Omental fat pad (tissue), 4 donors: ENCODE data around the gene PTCH2. TPM values are rescaled to one million over a fixed set of nuclear protein-coding genes. Genes with fewer than 3 reads are reported as not detected.

Experiments
- ATAC-seq: fragments of 150-250 bp; one replicate; pipeline ENCODE4 v1.9.1; 2016; ENCODE audit warnings: mild to moderate bottlenecking, moderate library complexity; ENCODE audit not compliant: low FRiP score
- DNase-seq: peaks from one replicate; pipeline ENCODE4 v3.0.0-alpha.2; 2019; ENCODE audit warnings: low spot score
- total RNA-seq, 4 donors: library from RNA; depleted of rRNA; stranded (reverse); fragments of >200 nt; gene quantifications; one replicate each; pipeline ENCODE4 v1.1.0, GENCODE V29; 2016
- TF ChIP-seq, protein P1 (sequence below), 3 donors: fragments of 450-650 bp; IDR thresholded peaks; one replicate each; pipeline ENCODE4 v1.5.1; 2016 to 2017; ENCODE audit warnings: antibody characterized with exemption in 3 of 3, mild to moderate bottlenecking in 3 of 3, moderate library complexity in 2 of 3

Gene PTCH2
- total RNA-seq, 4 donors from 2014 or later: 0.09 to 0.63 (median 0.43) TPM

DNA sequence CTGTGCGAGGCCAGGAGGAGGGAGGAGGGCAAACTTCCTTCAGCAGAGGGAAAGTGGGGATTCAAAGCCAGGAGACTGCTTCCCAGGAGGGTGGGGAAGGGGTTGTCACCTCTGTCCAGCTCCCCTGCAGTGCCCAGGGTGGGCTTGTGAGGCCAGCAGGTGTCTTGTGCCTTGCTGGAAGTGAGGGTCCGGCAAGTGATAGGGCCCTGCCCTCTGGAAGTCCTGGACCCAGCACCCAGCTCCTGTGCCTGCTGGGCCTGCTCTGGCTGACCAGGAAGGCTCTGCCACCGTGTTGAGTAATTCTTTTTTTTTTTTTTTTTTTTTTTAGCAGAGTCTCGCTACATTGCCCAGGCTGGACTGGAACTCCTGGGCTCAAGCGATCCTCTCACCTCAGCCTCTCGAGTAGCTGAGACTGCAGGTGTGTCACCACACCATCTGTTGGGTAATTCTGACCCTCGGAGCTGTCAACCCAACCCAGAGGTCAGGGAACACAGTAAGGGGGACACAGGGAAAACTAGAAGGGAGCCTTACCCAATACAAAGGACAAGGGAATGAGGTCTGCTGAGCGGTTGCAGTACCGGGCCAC, 56.1 kb downstream of the PTCH2 start:
- TF ChIP-seq, protein P1, sequence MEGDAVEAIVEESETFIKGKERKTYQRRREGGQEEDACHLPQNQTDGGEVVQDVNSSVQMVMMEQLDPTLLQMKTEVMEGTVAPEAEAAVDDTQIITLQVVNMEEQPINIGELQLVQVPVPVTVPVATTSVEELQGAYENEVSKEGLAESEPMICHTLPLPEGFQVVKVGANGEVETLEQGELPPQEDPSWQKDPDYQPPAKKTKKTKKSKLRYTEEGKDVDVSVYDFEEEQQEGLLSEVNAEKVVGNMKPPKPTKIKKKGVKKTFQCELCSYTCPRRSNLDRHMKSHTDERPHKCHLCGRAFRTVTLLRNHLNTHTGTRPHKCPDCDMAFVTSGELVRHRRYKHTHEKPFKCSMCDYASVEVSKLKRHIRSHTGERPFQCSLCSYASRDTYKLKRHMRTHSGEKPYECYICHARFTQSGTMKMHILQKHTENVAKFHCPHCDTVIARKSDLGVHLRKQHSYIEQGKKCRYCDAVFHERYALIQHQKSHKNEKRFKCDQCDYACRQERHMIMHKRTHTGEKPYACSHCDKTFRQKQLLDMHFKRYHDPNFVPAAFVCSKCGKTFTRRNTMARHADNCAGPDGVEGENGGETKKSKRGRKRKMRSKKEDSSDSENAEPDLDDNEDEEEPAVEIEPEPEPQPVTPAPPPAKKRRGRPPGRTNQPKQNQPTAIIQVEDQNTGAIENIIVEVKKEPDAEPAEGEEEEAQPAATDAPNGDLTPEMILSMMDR (IDR thresholded peaks at IDR 0.05): no peak
- DNase-seq (no peak), ATAC-seq (no peak)

DNA sequence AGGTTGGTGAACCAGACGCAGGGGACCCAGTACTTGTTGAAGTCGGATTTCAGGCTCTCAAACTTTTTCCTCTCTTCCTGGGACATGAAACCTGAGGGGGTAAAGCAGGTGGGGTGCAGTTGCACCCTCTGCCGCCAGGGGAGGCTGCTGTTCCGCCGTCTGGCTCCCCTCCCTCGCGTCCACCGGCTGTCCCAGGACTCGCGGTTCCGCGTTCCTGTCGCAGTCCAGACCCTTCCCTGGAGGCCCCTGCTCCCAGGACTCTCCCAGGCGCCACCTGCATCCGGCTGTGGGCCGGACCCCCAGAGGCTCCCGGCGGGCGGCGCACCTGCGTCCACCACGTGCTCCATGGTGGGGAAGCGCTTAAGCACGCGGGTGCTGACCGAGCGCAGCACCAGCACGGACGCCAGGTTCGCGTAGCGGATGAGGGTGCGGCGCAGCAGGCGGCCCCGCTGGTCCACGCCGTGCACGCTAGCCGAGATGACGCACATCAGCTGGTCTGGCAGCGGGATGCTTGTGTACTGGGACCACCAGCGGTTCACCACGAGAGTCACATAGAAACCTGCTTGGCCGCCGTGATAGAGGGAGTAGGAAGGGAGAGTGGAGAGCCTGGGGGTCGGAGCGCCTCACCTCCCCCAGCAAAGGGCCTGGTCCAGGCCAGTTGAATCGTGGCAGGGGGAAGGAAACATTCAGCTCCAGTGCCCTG, 56.8 kb downstream of the PTCH2 start:
- TF ChIP-seq, protein P1 (IDR thresholded peaks at IDR 0.05): peak in 2 of 3 donors; percentile 98 to 100
- ATAC-seq (peak; percentile 79), DNase-seq (no peak)

DNA sequence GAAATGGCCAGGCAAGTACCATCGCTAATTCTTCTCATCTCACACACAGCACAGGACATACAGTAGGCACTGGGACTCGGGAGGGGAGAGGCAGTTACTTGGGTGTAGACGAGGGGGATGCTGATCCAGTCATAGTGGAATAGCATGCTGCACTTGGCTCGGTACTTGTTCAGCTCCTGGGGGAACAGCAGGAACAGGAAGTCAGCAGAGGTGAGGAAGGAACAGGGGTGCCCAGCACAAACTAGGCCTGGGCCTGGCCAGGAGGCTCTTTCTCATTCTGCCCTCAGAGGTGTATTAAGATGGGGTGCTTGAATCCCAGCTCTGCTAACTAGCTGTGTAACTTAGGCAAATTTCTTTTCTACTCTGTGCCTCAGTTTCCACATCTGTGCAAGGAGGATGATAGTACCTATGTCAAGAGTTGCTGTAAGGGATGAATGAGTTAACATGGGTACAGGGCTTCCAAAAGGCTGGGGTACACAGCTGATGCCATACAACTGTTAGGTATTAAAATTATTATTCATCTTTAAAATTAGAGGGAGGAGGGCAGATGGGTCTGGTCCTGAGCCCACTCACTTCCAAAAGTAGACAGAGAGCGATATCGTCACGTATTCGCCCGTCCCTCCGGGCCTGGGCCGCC, 57.4 kb downstream of the PTCH2 start:
- no peak for DNase-seq
- TF ChIP-seq, protein P1 (IDR thresholded peaks at IDR 0.05): no peak
- no peak for ATAC-seq

DNA sequence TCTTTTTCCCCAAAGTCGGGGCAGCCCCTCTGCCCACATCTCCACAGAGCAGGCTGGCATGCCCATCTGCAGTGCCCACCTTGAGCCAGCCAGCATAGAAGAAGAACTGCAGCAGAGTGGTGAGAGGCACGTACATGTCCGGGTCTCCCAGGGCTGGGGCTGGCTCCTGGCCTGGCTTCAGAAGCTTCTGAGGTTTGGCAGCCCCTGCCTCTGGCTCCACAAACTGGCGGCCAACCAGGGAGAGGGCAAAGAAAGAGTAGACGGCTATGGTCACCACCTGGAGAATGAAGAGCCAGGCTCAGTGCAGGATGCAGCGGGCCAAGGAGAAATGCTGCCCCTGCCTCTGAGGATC, 58.0 kb downstream of the PTCH2 start:
- TF ChIP-seq, protein P1 (IDR thresholded peaks at IDR 0.05): no peak
- DNase-seq (no peak), ATAC-seq (no peak)

DNA sequence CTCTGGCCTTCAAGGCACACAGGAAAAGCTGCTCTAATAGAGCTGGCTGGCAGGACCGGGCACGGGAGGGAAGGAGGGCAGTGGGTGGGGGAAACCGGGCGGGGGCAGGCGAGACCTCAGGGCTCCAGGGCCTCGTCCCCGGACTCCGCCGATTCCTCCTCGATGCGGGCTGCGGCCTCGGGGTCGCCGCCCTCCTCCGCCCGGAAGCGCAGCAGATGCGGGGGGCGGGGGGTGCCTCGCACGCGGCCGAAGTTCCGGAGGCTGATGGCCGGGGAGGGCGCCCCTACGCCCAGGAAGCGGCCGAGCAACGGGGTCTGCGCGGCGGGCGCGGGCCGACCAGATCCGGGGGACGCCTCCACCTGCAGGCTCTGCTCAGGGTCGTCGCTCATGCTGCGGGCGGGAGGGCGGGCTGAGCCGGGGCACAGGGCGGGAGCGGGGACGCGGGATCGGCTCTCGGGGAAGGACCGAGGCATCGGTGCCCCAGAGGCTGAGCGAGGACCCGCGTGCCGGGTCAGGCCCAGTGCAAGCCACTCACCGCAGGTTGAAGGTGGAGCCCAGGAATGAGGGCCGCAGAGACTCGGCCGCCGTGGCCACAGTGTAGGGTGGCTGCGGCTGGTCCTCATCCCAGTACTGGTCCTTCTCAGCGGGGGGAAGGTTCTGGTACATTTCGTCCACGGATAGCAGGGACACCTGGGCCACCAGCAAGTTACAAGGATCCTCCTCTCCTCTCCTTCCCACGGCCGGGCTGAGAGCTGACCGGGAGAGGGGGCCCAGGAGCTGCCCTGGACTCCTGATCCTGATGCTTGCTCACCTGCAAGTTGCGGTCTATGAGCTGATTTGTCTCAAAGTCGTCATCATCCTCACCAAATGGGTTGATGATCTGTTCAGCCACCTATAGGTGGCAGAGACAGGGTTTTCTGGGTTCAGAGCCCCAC, 58.7 kb downstream of the PTCH2 start:
- DNase-seq (no peak), ATAC-seq (no peak)
- TF ChIP-seq, protein P1 (IDR thresholded peaks at IDR 0.05): no peak

DNA sequence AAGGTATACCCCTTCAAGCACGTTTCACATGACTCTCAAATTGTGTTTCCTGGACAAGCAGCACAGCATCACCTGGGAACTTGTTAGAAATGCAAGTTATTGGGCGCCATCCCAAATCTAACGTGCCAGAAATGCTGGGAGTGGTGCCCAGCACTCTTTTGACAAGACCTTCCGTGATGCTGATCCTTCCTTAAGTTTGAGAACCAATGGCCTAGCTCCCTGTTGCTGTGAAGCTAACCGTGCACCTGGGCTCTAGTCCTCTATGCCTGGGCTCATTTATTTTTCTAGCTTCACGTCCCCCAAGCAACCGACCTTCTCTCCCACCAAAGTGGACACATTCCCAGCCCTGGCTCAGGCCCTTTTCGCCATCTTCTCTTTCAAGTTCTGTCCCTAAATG, 59.4 kb downstream of the PTCH2 start:
- ATAC-seq: no peak
- TF ChIP-seq, protein P1 (IDR thresholded peaks at IDR 0.05): no peak
- DNase-seq: no peak
